Activated T-cell treated with anti-CD3 and anti-CD28 coated beads, Interleukin-2, amount 50 U/mL, for 72 hours (primary cell): ENCODE data around the gene ING1. TPM values are rescaled to one million over a fixed set of nuclear protein-coding genes. Genes with fewer than 3 reads are reported as not detected.
"Not testable (repeated sequence)": the region's sequence is repeated elsewhere in the genome, so short reads cannot be mapped to it uniquely, and the experiment has no call there.

ENCODE experiments used
- ATAC-seq, 2 donors: fragments of 150-1000 bp; cut with Tn5 transposase; replicated peaks in 1 of 2; 2 replicates each; pipeline ENCODE4 v1.10.0; 2021; ENCODE audit warnings: moderate library complexity in 2 of 2, mild to moderate bottlenecking in 1 of 2
- DNase-seq, 2 donors: peaks; one replicate each; pipeline ENCODE4 v3.0.0; 2021 to 2022; ENCODE audit warnings: mixed read lengths in 1 of 2
- H3K27ac Mint-ChIP-seq: one replicate; pipeline ENCODE4 v1.8.0; 2022; ENCODE audit warnings: mild to moderate bottlenecking, moderate library complexity, mixed read lengths
- H3K27me3 Mint-ChIP-seq: one replicate; pipeline ENCODE4 v1.8.0; 2022; ENCODE audit warnings: low read depth, mixed read lengths
- H3K36me3 Mint-ChIP-seq, 2 donors: one replicate each; pipeline ENCODE4 v1.8.0; 2022; ENCODE audit warnings: mixed read lengths in 2 of 2, mild to moderate bottlenecking in 1 of 2; ENCODE audit not compliant: insufficient read depth in 2 of 2
- H3K4me1 Mint-ChIP-seq: one replicate; pipeline ENCODE4 v1.8.0; 2022; ENCODE audit warnings: low read depth, mixed read lengths
- H3K4me3 Mint-ChIP-seq, 2 donors: one replicate each; pipeline ENCODE4 v1.8.0; 2022; ENCODE audit warnings: mild to moderate bottlenecking in 2 of 2, mixed read lengths in 2 of 2, moderate library complexity in 2 of 2
- H3K9me3 Mint-ChIP-seq, 2 donors: one replicate each; pipeline ENCODE4 v1.8.0; 2022; ENCODE audit warnings: mixed read lengths in 2 of 2
- total RNA-seq, 2 donors: library from RNA; stranded (reverse); gene quantifications; one replicate each; pipeline ENCODE4 v1.2.3, GENCODE V29; 2022

The ING1 gene
- total RNA-seq, 2 donors from 2014 or later: 19.9 to 24.2 TPM

- H3K4me1 Mint-ChIP-seq: peaks cover 21% of the 10 kb centered on the region
- H3K36me3 Mint-ChIP-seq: peaks cover 2 to 3% of the 10 kb centered on the region in 2 donors
- H3K27me3 Mint-ChIP-seq: no peaks in the 10 kb centered on the region
- no peaks in the 10 kb centered on the region for H3K9me3 Mint-ChIP-seq
- ATAC-seq (peak; percentile 63), DNase-seq (peak; percentile 99)
- H3K27ac Mint-ChIP-seq: peak overlapping the region; percentile 97
- H3K4me3 Mint-ChIP-seq: peak overlapping the region; percentile 96 to 99
Observed at GRCh38 chr13:110712849-110713641, 455 bp upstream of the ING1 start.

- no peaks in the 10 kb centered on the region for H3K27me3 Mint-ChIP-seq
- ATAC-seq: peak in 1 of 2 donors; percentile 5
- H3K9me3 Mint-ChIP-seq: no peaks in the 10 kb centered on the region
- peaks cover 29% of the 10 kb centered on the region for H3K4me1 Mint-ChIP-seq
- H3K27ac Mint-ChIP-seq: peak overlapping the region; percentile 89
- peak; percentile 73 to 79 for DNase-seq
- H3K36me3 Mint-ChIP-seq: peaks cover 3 to 4% of the 10 kb centered on the region in 2 donors
- H3K4me3 Mint-ChIP-seq: peak overlapping the region; percentile 96
Observed at GRCh38 chr13:110713981-110714796, 689 bp downstream of the ING1 start.

GRCh38 chr13:110714797-110715394 is 1.4 kb downstream of the ING1 start:
- ATAC-seq (peak; percentile 0), DNase-seq (peak in 1 of 2 donors; percentile 58)
- no peaks in the 10 kb centered on the region for H3K9me3 Mint-ChIP-seq
- peak overlapping the region; percentile 99 for H3K27ac Mint-ChIP-seq
- H3K4me1 Mint-ChIP-seq: peaks cover 36% of the 10 kb centered on the region
- H3K27me3 Mint-ChIP-seq: no peaks in the 10 kb centered on the region
- H3K4me3 Mint-ChIP-seq: peak overlapping the region; percentile 96
- H3K36me3 Mint-ChIP-seq: peaks cover 6 to 9% of the 10 kb centered on the region in 2 donors

- Mint-ChIP-seq H3K27ac (peak overlapping the region; percentile 99), H3K4me1 (peaks cover 38% of the 10 kb centered on the region), H3K9me3 (no peaks in the 10 kb centered on the region), H3K4me3 (peak overlapping the region; percentile 96), H3K36me3 (peaks cover 6 to 10% of the 10 kb centered on the region in 2 donors), H3K27me3 (no peaks in the 10 kb centered on the region)
- ATAC-seq (peak; percentile 64 to 66), DNase-seq (peak; percentile 95 to 97)
Observed at GRCh38 chr13:110715395-110716246, 2.1 kb downstream of the ING1 start.

GRCh38 chr13:110716247-110716515 is 2.7 kb downstream of the ING1 start:
- Mint-ChIP-seq H3K36me3 (peaks cover 6 to 13% of the 10 kb centered on the region in 2 donors), H3K9me3 (no peaks in the 10 kb centered on the region), H3K4me3 (peak overlapping the region; percentile 96), H3K27me3 (no peaks in the 10 kb centered on the region), H3K27ac (peak overlapping the region; percentile 79), H3K4me1 (peaks cover 33% of the 10 kb centered on the region)
- peak in 1 of 2 donors; percentile 17 for DNase-seq
- ATAC-seq: no peak

- Mint-ChIP-seq H3K27me3 (no peaks in the 10 kb centered on the region), H3K4me3 (no peak overlapping the region), H3K9me3 (no peaks in the 10 kb centered on the region), H3K4me1 (peaks cover 26% of the 10 kb centered on the region), H3K36me3 (peaks cover 4 to 17% of the 10 kb centered on the region in 2 donors), H3K27ac (no peak overlapping the region)
- DNase-seq (no peak), ATAC-seq (no peak)
Observed at GRCh38 chr13:110719036-110719710, 5.7 kb downstream of the ING1 start.

GRCh38 chr13:110722971-110723370 is 9.5 kb downstream of the ING1 start:
- Mint-ChIP-seq H3K27ac (no peak overlapping the region), H3K36me3 (peaks cover 4 to 17% of the 10 kb centered on the region in 2 donors), H3K4me3 (no peak overlapping the region), H3K4me1 (peaks cover 35% of the 10 kb centered on the region), H3K9me3 (no peaks in the 10 kb centered on the region), H3K27me3 (no peaks in the 10 kb centered on the region)
- ATAC-seq: no peak
- DNase-seq: no peak

- H3K36me3 Mint-ChIP-seq: peaks cover 4 to 17% of the 10 kb centered on the region in 2 donors
- peaks cover 32% of the 10 kb centered on the region for H3K4me1 Mint-ChIP-seq
- ATAC-seq (no peak), DNase-seq (no peak)
- H3K27ac Mint-ChIP-seq: no peak overlapping the region
- no peaks in the 10 kb centered on the region for H3K9me3 Mint-ChIP-seq
- H3K27me3 Mint-ChIP-seq: no peaks in the 10 kb centered on the region
- no peak overlapping the region for H3K4me3 Mint-ChIP-seq
Observed at GRCh38 chr13:110723598-110723997, 10.1 kb downstream of the ING1 start.

GRCh38 chr13:110726153-110726552 is 12.7 kb downstream of the ING1 start:
- not testable (repeated sequence) for DNase-seq, H3K27me3 Mint-ChIP-seq, H3K9me3 Mint-ChIP-seq, H3K27ac Mint-ChIP-seq, H3K36me3 Mint-ChIP-seq
- H3K4me3 Mint-ChIP-seq: peak overlapping the region in 1 of 2 donors; percentile 76
- ATAC-seq: peak; percentile 75 to 77
- H3K4me1 Mint-ChIP-seq: peaks cover 18% of the 10 kb centered on the region

GRCh38 chr13:110726726-110727125 is 13.2 kb downstream of the ING1 start:
- Mint-ChIP-seq H3K4me1 (peaks cover 18% of the 10 kb centered on the region), H3K36me3 (peaks cover 0 to 4% of the 10 kb centered on the region in 2 donors), H3K9me3 (no peaks in the 10 kb centered on the region), H3K4me3 (peak overlapping the region; percentile 60 to 76), H3K27ac (peak overlapping the region; percentile 10), H3K27me3 (no peaks in the 10 kb centered on the region)
- DNase-seq: peak; percentile 70 to 71
- ATAC-seq: peak; percentile 94 to 96

GRCh38 chr13:110731072-110731471 is 17.6 kb downstream of the ING1 start:
- peaks cover 2% of the 10 kb centered on the region in 2 donors for H3K9me3 Mint-ChIP-seq
- peaks cover 0 to 2% of the 10 kb centered on the region in 2 donors for H3K36me3 Mint-ChIP-seq
- no peak for DNase-seq
- H3K27ac Mint-ChIP-seq: no peak overlapping the region
- no peak overlapping the region for H3K4me3 Mint-ChIP-seq
- no peak for ATAC-seq
- no peaks in the 10 kb centered on the region for H3K27me3 Mint-ChIP-seq
- H3K4me1 Mint-ChIP-seq: peaks cover 10% of the 10 kb centered on the region

GRCh38 chr13:110734561-110734960 is 21.1 kb downstream of the ING1 start:
- Mint-ChIP-seq H3K27ac (no peak overlapping the region), H3K4me3 (no peak overlapping the region), H3K27me3 (no peaks in the 10 kb centered on the region), H3K9me3 (peaks cover 4 to 5% of the 10 kb centered on the region in 2 donors), H3K36me3 (no peaks in the 10 kb centered on the region), H3K4me1 (no peaks in the 10 kb centered on the region)
- ATAC-seq (no peak), DNase-seq (no peak)
